HepG2 (cell line): ENCODE data around the gene CLIP2. TPM values are rescaled to one million over a fixed set of nuclear protein-coding genes. Genes with fewer than 3 reads are reported as not detected.

ENCODE experiments used
- ATRX ChIP-seq: sonication (generic); formaldehyde crosslinking; IDR thresholded peaks from 2 replicates; pipeline ENCODE4 v1.4.0; 2020; ENCODE audit warnings: missing genetic modification reagents, borderline replicate concordance
- CHD2 ChIP-seq: IDR thresholded peaks from 2 replicates; pipeline ENCODE4 v1.6.1; 2011; ENCODE audit warnings: low read depth, low read length, improper control_type of control experiment
- E2F2 ChIP-seq: sonication (generic); formaldehyde crosslinking; IDR thresholded peaks from 2 replicates; pipeline ENCODE4 v1.4.0; 2020; ENCODE audit warnings: missing genetic modification reagents, borderline replicate concordance
- ETV5 ChIP-seq: IDR thresholded peaks from 2 replicates; pipeline ENCODE4 v1.6.1; 2018; ENCODE audit warnings: missing biosample characterization, missing genetic modification reagents, inconsistent platforms, borderline replicate concordance
- FOXA1 ChIP-seq, 2 experiments: fragments of 450-650 bp in 1 of 2; sonication (generic) in 1 of 2; formaldehyde crosslinking in 1 of 2; IDR thresholded peaks; 2 replicates each; pipeline versions ENCODE4 v1.4.0 to v1.6.1; 2016 to 2020; ENCODE audit warnings: missing genetic modification reagents in 1 of 2
- GRHL1 ChIP-seq: sonication (generic); formaldehyde crosslinking; conservative IDR thresholded peaks from 2 replicates; pipeline ENCODE4 v1.8.0; 2022; ENCODE audit warnings: missing genetic modification reagents
- REL ChIP-seq: sonication (generic); formaldehyde crosslinking; conservative IDR thresholded peaks from 2 replicates; pipeline ENCODE4 v1.8.0; 2022; ENCODE audit warnings: mild to moderate bottlenecking, missing genetic modification reagents, moderate library complexity
- SMAD3 ChIP-seq: sonication (generic); formaldehyde crosslinking; IDR thresholded peaks from 2 replicates; pipeline ENCODE4 v1.4.0; 2020; ENCODE audit warnings: missing genetic modification reagents
- SRY ChIP-seq: sonication (generic); formaldehyde crosslinking; IDR thresholded peaks from 2 replicates; pipeline ENCODE4 v1.8.0; 2022; ENCODE audit warnings: mild to moderate bottlenecking, missing genetic modification reagents
- TEAD3 ChIP-seq: optimal IDR thresholded peaks from 2 replicates; pipeline ENCODE3; 2016; ENCODE audit warnings: borderline replicate concordance
- U2AF2 ChIP-seq: fragments of 200-400 bp; formaldehyde crosslinking; IDR thresholded peaks from 2 replicates; pipeline ENCODE4 v1.6.1; 2017; ENCODE audit warnings: low read depth, mild to moderate bottlenecking, low read length
- ZBTB1 ChIP-seq: sonication (generic); formaldehyde crosslinking; IDR thresholded peaks from 2 replicates; pipeline ENCODE4 v1.4.0; 2020; ENCODE audit warnings: missing genetic modification reagents, borderline replicate concordance
- ZBTB37 ChIP-seq: sonication (generic); formaldehyde crosslinking; IDR thresholded peaks from 2 replicates; pipeline ENCODE4 v1.4.0; 2020; ENCODE audit warnings: mild to moderate bottlenecking, missing genetic modification reagents
- ZFP91 ChIP-seq: sonication (generic); formaldehyde crosslinking; IDR thresholded peaks from 2 replicates; pipeline ENCODE4 v1.9.0; 2022; ENCODE audit warnings: missing genetic modification reagents, mild to moderate bottlenecking, borderline replicate concordance
- ZNF124 ChIP-seq: sonication (generic); formaldehyde crosslinking; IDR thresholded peaks from 2 replicates; pipeline ENCODE4 v1.4.0; 2020; ENCODE audit warnings: missing genetic modification reagents
- ZNF34 ChIP-seq: sonication (generic); formaldehyde crosslinking; IDR thresholded peaks from 2 replicates; pipeline ENCODE4 v1.4.0; 2020; ENCODE audit warnings: mild to moderate bottlenecking, missing genetic modification reagents, borderline replicate concordance
- ZNF354B ChIP-seq: sonication (generic); formaldehyde crosslinking; IDR thresholded peaks from 2 replicates; pipeline ENCODE4 v1.8.0; 2022; ENCODE audit warnings: mild to moderate bottlenecking, missing genetic modification reagents
- ZNF629 ChIP-seq: sonication (generic); formaldehyde crosslinking; conservative IDR thresholded peaks from 2 replicates; pipeline ENCODE4 v1.5.0; 2020; ENCODE audit warnings: missing genetic modification reagents
- ZNF674 ChIP-seq: sonication (generic); formaldehyde crosslinking; IDR thresholded peaks from 2 replicates; pipeline ENCODE4 v1.5.0; 2020; ENCODE audit warnings: low read depth, mild to moderate bottlenecking, missing genetic modification reagents
- ZNF770 ChIP-seq: sonication (generic); formaldehyde crosslinking; IDR thresholded peaks from 2 replicates; pipeline ENCODE4 v1.5.0; 2020; ENCODE audit warnings: mild to moderate bottlenecking, missing genetic modification reagents
- polyA plus RNA-seq, 8 experiments: library from polyadenylated mRNA; depleted of rRNA in 3 of 8; stranded (reverse) in 7 of 8; unstranded in 1 of 8; fragments of >200 nt; fragmentation: Illumina TruSeq in 4 of 8; extraction: Trizol in 4 of 8; gene quantifications; 2 replicates each; pipeline versions ENCODE4 v1.2.1 to v1.2.3, GENCODE V29; 2011 to 2016; ENCODE audit warnings: low read depth in 4 of 8, missing spikeins in 1 of 8, mixed read lengths in 1 of 8; ENCODE audit not compliant: insufficient read depth in 1 of 8
- total RNA-seq, 5 experiments: library from RNA; depleted of rRNA; stranded (reverse); fragments of >200 nt; fragmentation: Illumina TruSeq; extraction: Trizol; gene quantifications; 2 replicates each; pipeline ENCODE4 v1.2.3, GENCODE V29; 2016; ENCODE audit warnings: low read depth in 1 of 5

The CLIP2 gene
- total and polyA plus RNA-seq, 2 of the 13 experiments (the other 11 are each of a cell fraction or from before 2014, with no cell fraction given): 6.5 to 17.4 TPM

GRCh38 chr7:74288034-74288881 lies 949 bp upstream of the CLIP2 start (continued):
- TF ChIP-seq GRHL1 (CRISPR knock-in tag): no peak
- TF ChIP-seq CHD2: no peak
- no peak for TF ChIP-seq SRY
- no peak for TF ChIP-seq ZNF34
- TF ChIP-seq ZBTB1: no peak
- TF ChIP-seq SMAD3 (CRISPR knock-in tag): no peak
- no peak for TF ChIP-seq ZBTB37 (CRISPR knock-in tag)
- TF ChIP-seq ZNF354B (CRISPR knock-in tag): no peak
- TF ChIP-seq ATRX (CRISPR knock-in tag): no peak
- TF ChIP-seq ZNF770 (CRISPR knock-in tag): peak; percentile 96
- no peak for TF ChIP-seq FOXA1 (IDR thresholded peaks at IDR 0.05)
- TF ChIP-seq FOXA1 (CRISPR knock-in tag; IDR thresholded peaks at IDR 0.05): no peak
- no peak for TF ChIP-seq U2AF2
- no peak for TF ChIP-seq E2F2 (CRISPR knock-in tag)
- no peak for TF ChIP-seq ZNF629 (CRISPR knock-in tag)
- no peak for TF ChIP-seq ETV5 (CRISPR knock-in tag)
- TF ChIP-seq TEAD3 (CRISPR knock-in tag): peak; percentile 35
- 0 out of 2 replicates have a peak, but pooled peaks have one; percentile 33 for TF ChIP-seq REL (CRISPR knock-in tag)
- no peak for TF ChIP-seq ZNF674 (CRISPR knock-in tag)
- peak; percentile 35; the same call in 1 of the 2 replicates for TF ChIP-seq ZFP91 (CRISPR knock-in tag)
- no peak for TF ChIP-seq ZNF124 (CRISPR knock-in tag)
